Endothelial cell of umbilical vein (primary cell): ENCODE results near the gene TBX1. TPM values are rescaled to one million over a fixed set of nuclear protein-coding genes. Genes with fewer than 3 reads are reported as not detected.
"Not testable (repeated sequence)": the region's sequence is repeated elsewhere in the genome, so short reads cannot be mapped to it uniquely, and the experiment has no call there.

ENCODE experiments used
- BruUV-seq: library from RNA; stranded (reverse); fragments of 400-500 nt; replicated peaks from 2 replicates; lab custom pipeline; 2021; lab: Mats Ljungman, UMichigan
- CTCF ChIA-PET: fragments of 300-600, 350-600 bp; sonication (Branson Sonifier 250); formaldehyde crosslinking; loops from one replicate; lab custom pipeline; 2021; ENCODE audit warnings: antibody characterized with exemption, inconsistent platforms; lab: Charles Lee
- POLR2A ChIA-PET: fragments of 300-600, 350-600 bp; sonication (Branson Sonifier 250); formaldehyde crosslinking; loops from one replicate; lab custom pipeline; 2021; ENCODE audit warnings: antibody characterized with exemption, inconsistent platforms; lab: Charles Lee
- DNase-seq: peaks from one replicate; pipeline ENCODE4 v3.0.0-alpha.2; 2011; ENCODE audit warnings: low read depth, low spot score
- FAIRE-seq: peaks from 2 replicates; lab custom pipeline; 2011; peaks lifted over from hg19 to GRCh38; lab: Jason Lieb, UNC
- H2AFZ ChIP-seq: 2 replicates; pipeline ENCODE4 v1.6.0; 2012; ENCODE audit warnings: low read depth, low read length, control low read depth, inconsistent platforms
- H3K27ac ChIP-seq: 2 replicates; pipeline ENCODE4 v1.5.1; 2011; ENCODE audit warnings: low read depth, mild to moderate bottlenecking, control low read depth, low read length, moderate library complexity; ENCODE audit not compliant: insufficient read depth
- H3K27me3 ChIP-seq, 2 experiments: 2 replicates each; pipeline versions ENCODE4 v1.6.0 to v1.6.1; 2011; ENCODE audit warnings: low read length in 2 of 2, mixed read lengths in 1 of 2; ENCODE audit not compliant: control insufficient read depth in 2 of 2, insufficient read depth in 2 of 2
- H3K36me3 ChIP-seq, 2 experiments: 2 replicates in 1 of 2; 3 replicates in 1 of 2; pipeline ENCODE4 v1.5.1; 2011; ENCODE audit warnings: low read length in 2 of 2, mild to moderate bottlenecking in 1 of 2, moderate library complexity in 1 of 2; ENCODE audit not compliant: control insufficient read depth in 2 of 2, insufficient read depth in 2 of 2; ENCODE audit errors: extremely low read depth in 1 of 2
- H3K4me1 ChIP-seq: 3 replicates; pipeline ENCODE4 v1.5.1; 2011; ENCODE audit warnings: mild to moderate bottlenecking, low read length; ENCODE audit not compliant: control insufficient read depth, insufficient read depth; ENCODE audit errors: extremely low read depth
- H3K4me2 ChIP-seq: 2 replicates; pipeline ENCODE4 v1.6.1; 2011; ENCODE audit warnings: low read length, control low read depth, mixed read lengths; ENCODE audit not compliant: insufficient read depth
- H3K4me3 ChIP-seq, 3 experiments: fragments of 200-600 bp in 1 of 3; sonication (generic), shearing (Covaris generic) in 1 of 3; replicated peaks in 1 of 3; 2 replicates each; pipeline ENCODE4 v1.5.1; 2011 to 2016; ENCODE audit warnings: control low read depth in 3 of 3, low read length in 3 of 3, mild to moderate bottlenecking in 2 of 3, inconsistent platforms in 1 of 3, low read depth in 1 of 3, moderate library complexity in 1 of 3; ENCODE audit not compliant: insufficient read depth in 1 of 3
- H3K79me2 ChIP-seq: 2 replicates; pipeline ENCODE4 v1.6.0; 2012; ENCODE audit warnings: low read length, inconsistent platforms; ENCODE audit not compliant: control insufficient read depth, insufficient read depth
- H3K9ac ChIP-seq: replicated peaks from 2 replicates; pipeline ENCODE3; 2011; ENCODE audit warnings: low read length, control low read depth; ENCODE audit not compliant: insufficient read depth; ENCODE audit errors: extremely low read depth
- H3K9me1 ChIP-seq: replicated peaks from 3 replicates; pipeline ENCODE4 v1.6.0; 2011; ENCODE audit warnings: mild to moderate bottlenecking, low read length; ENCODE audit not compliant: control insufficient read depth, insufficient read depth; ENCODE audit errors: extremely low read depth
- H3K9me3 ChIP-seq: replicated peaks from 2 replicates; pipeline ENCODE4 v1.5.1; 2012; ENCODE audit warnings: low read length, inconsistent platforms; ENCODE audit not compliant: control insufficient read depth, insufficient read depth
- H4K20me1 ChIP-seq: replicated peaks from 2 replicates; pipeline ENCODE3; 2011; ENCODE audit warnings: mild to moderate bottlenecking, low read length; ENCODE audit not compliant: control insufficient read depth, insufficient read depth; ENCODE audit errors: extremely low read depth
- MAX ChIP-seq: IDR thresholded peaks from 2 replicates; pipeline ENCODE4 v1.6.1; 2011; ENCODE audit not compliant: insufficient read depth, insufficient read length
- MYC ChIP-seq: IDR thresholded peaks from one replicate; pipeline ENCODE4 v1.6.1; 2011; ENCODE audit warnings: mild to moderate bottlenecking, low read depth, low read length
- POLR2A ChIP-seq: IDR thresholded peaks from 2 replicates; pipeline ENCODE4 v1.6.1; 2012; ENCODE audit warnings: low read depth, mild to moderate bottlenecking, control low read depth, low read length
- dilution Hi-C: fragments of 300-500 bp; cut with MboI; formaldehyde crosslinking; loops from one replicate; pipeline ENCODE4 v1.15.0; 2019; ENCODE audit warnings: low sequenced_read_pairs; ENCODE audit not compliant: extremely low pct_ligation_motif_present
- intact Hi-C: fragments of 100-400 bp; cut with micrococcal nuclease; formaldehyde crosslinking; loops from one replicate; pipeline ENCODE4 v1.10.0; 2022
- polyA plus RNA-seq, 4 experiments: library from polyadenylated mRNA; depleted of rRNA in 3 of 4; stranded (reverse) in 3 of 4; unstranded in 1 of 4; fragments of >200 nt; gene quantifications; 2 replicates each; pipeline versions ENCODE4 v1.2.1 to v1.2.3, GENCODE V29; 2011 to 2012; ENCODE audit warnings: missing spikeins in 1 of 4
- total RNA-seq: library from RNA; stranded (reverse); gene quantifications from 2 replicates; pipeline ENCODE4 v1.2.3, GENCODE V29; 2021

TBX1 gene
- total and polyA plus RNA-seq, 2 donors (not counting 3 experiments of a cell fraction or from before 2014, with no cell fraction given) = 11.0 to 30.2 TPM

- Histone ChIP-seq H2AFZ (no peak overlapping the region), H3K4me3 (no peak overlapping the region), H3K4me2 (no peak overlapping the region), H3K9me3 (no peaks in the 10 kb centered on the region), H3K36me3 (peaks cover 0 to 11% of the 10 kb centered on the region in 2 experiments), H3K27ac (no peak overlapping the region), H3K9me1 (no peaks in the 10 kb centered on the region), H3K79me2 (no peaks in the 10 kb centered on the region), H3K4me1 (no peaks in the 10 kb centered on the region), H3K27me3 (peaks cover 0 to 2% of the 10 kb centered on the region in 2 experiments), H3K9ac (no peak overlapping the region), H4K20me1 (no peaks in the 10 kb centered on the region)
- ChIA-PET CTCF (no interaction called here), POLR2A (no interaction called here)
- no TSS peak for BruUV-seq
- TF ChIP-seq POLR2A (no peak), MAX (no peak), MYC (no peak)
- no peak for FAIRE-seq
- intact Hi-C loops = no loop called here
- DNase-seq = no peak
- dilution Hi-C loops = no loop called here
These were observed 35.5 kb upstream of the TBX1 start for GRCh38 chr22:19724927-19725661.

GRCh38 chr22:19726064-19726788, 34.4 kb upstream of the TBX1 start:
- H3K79me2 ChIP-seq, dilution Hi-C loops, H3K36me3 ChIP-seq, H3K9me3 ChIP-seq, H3K9ac ChIP-seq, FAIRE-seq, H4K20me1 ChIP-seq, H3K4me3 ChIP-seq, BruUV-seq, H3K27me3 ChIP-seq, H3K4me2 ChIP-seq, H3K9me1 ChIP-seq, POLR2A ChIA-PET, DNase-seq, H3K27ac ChIP-seq, CTCF ChIA-PET, H2AFZ ChIP-seq, H3K4me1 ChIP-seq, intact Hi-C loops: not testable (repeated sequence)
